ENCODE measurements around the gene ZNF524.

DNA sequence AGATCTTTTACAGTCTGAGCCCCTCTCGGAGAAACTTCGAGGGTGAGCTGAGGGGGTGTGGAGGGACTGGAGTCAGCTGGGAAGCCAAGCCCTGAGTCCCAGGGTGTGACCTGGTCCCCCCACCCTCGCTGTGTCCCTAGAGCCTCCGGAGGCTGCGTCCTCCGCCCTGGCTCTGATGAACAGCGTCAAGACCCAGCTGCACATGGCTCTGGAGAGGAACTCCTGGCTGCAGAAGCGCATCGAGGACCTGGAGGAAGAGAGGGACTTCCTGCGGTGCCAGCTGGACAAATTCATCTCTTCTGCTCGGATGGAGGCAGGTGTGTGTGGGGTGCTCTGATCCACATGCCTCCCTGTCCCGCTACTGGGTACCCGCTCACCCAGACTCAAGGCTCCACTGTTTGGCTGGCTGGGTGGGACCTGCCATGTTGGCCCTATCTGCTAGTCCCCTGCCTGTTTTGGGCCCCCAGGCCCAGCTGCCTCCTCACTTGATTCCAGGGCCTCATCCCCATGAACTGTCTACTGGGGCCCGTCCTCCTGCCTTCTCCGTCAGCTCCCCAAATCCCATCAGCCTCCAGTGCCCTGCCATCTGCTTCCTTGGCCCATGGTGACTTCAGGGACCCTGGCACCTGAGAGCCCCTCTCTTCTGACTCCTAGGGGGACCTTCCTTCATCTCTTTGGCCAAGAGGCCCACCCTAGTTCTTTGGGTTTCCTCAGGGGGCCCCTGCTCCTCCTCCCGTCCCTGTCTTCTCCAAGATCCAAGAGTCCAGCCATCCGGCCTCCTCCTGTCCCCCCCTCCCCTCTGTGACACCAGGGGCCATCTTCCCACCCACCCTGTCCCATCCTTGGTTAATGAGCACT lies 49.4 kb downstream of the ZNF524 start:
- TF ChIP-seq, protein P1, sequence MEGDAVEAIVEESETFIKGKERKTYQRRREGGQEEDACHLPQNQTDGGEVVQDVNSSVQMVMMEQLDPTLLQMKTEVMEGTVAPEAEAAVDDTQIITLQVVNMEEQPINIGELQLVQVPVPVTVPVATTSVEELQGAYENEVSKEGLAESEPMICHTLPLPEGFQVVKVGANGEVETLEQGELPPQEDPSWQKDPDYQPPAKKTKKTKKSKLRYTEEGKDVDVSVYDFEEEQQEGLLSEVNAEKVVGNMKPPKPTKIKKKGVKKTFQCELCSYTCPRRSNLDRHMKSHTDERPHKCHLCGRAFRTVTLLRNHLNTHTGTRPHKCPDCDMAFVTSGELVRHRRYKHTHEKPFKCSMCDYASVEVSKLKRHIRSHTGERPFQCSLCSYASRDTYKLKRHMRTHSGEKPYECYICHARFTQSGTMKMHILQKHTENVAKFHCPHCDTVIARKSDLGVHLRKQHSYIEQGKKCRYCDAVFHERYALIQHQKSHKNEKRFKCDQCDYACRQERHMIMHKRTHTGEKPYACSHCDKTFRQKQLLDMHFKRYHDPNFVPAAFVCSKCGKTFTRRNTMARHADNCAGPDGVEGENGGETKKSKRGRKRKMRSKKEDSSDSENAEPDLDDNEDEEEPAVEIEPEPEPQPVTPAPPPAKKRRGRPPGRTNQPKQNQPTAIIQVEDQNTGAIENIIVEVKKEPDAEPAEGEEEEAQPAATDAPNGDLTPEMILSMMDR (IDR thresholded peaks at IDR 0.05) = no peak
- TF ChIP-seq POLR2A (IDR thresholded peaks at IDR 0.05) = no peak
